NCI-H2107 treated with DMSO at 0.1 percent for 48 hours (cell line): ENCODE measurements around the gene DEFB132.
"Not testable (repeated sequence)": the region's sequence is repeated elsewhere in the genome, so short reads cannot be mapped to it uniquely, and the experiment has no call there.

Experiments
- DNase-seq: peaks from one replicate; lab custom pipeline; 2025; ENCODE audit not compliant: unreplicated experiment; lab: John Stamatoyannopoulos, UW

Gene DEFB132

GRCh38 chr20:257419-257818 is at the start of gene DEFB132:
DEFB132 (plus strand) TSS chr20:257724; CDS start chr20:257779, 55 bp downstream.
- DNase-seq: no peak

- peak; percentile 14 for DNase-seq
Observed at GRCh38 chr20:208942-209566, 48.5 kb upstream of the DEFB132 start.

GRCh38 chr20:210809-211502 is 46.6 kb upstream of the DEFB132 start:
- DNase-seq: no peak

GRCh38 chr20:214383-214782 is 43.1 kb upstream of the DEFB132 start:
- DNase-seq: no peak

GRCh38 chr20:215796-216195 is 41.7 kb upstream of the DEFB132 start:
- no peak for DNase-seq

- no peak for DNase-seq
Observed at GRCh38 chr20:217266-217665, 40.3 kb upstream of the DEFB132 start.

- peak; percentile 15 for DNase-seq
Observed at GRCh38 chr20:219290-220115, 38.0 kb upstream of the DEFB132 start.

GRCh38 chr20:221258-221830 is 36.2 kb upstream of the DEFB132 start:
- DNase-seq: no peak

GRCh38 chr20:225879-226278 is 31.6 kb upstream of the DEFB132 start:
- not testable (repeated sequence) for DNase-seq

- no peak for DNase-seq
Observed at GRCh38 chr20:226958-227357, 30.6 kb upstream of the DEFB132 start, which contains the start of gene DEFB129. DEFB129 (plus strand) TSS chr20:227258; CDS start chr20:227289, 31 bp downstream.

- no peak for DNase-seq
Observed at GRCh38 chr20:227439-228105, 30.0 kb upstream of the DEFB132 start.

- DNase-seq: no peak
Observed at GRCh38 chr20:235891-236290, 21.6 kb upstream of the DEFB132 start.

GRCh38 chr20:237489-237888 is 20.0 kb upstream of the DEFB132 start:
- no peak for DNase-seq

GRCh38 chr20:237929-238328 is 19.6 kb upstream of the DEFB132 start:
- DNase-seq: no peak

GRCh38 chr20:242905-243304 is 14.6 kb upstream of the DEFB132 start:
- DNase-seq: no peak

- no peak for DNase-seq
Observed at GRCh38 chr20:251354-251753, 6.2 kb upstream of the DEFB132 start.

GRCh38 chr20:252801-253200 is 4.7 kb upstream of the DEFB132 start:
- no peak for DNase-seq

- not testable (repeated sequence) for DNase-seq
Observed at GRCh38 chr20:253447-253846, 4.1 kb upstream of the DEFB132 start.

- no peak for DNase-seq
Observed at GRCh38 chr20:258269-258858, 840 bp downstream of the DEFB132 start.

- no peak for DNase-seq
Observed at GRCh38 chr20:258963-259362, 1.4 kb downstream of the DEFB132 start.

- DNase-seq: no peak
Observed at GRCh38 chr20:259981-260380, 2.5 kb downstream of the DEFB132 start.
